ENCODE results near the gene MRPL20.
"Not testable (repeated sequence)": the region's sequence is repeated elsewhere in the genome, so short reads cannot be mapped to it uniquely, and the experiment has no call there.

- TF ChIP-seq CTCF (conservative IDR thresholded peaks at IDR 0.05); EZH2 (IDR thresholded peaks at IDR 0.05; ENCODE audit: low read depth): not testable (repeated sequence)
Measured at GRCh38 chr1:1455934-1456333, 48.8 kb upstream of the MRPL20 start.

All from PC-9 (cell line).